HepG2 (cell line): ENCODE results near the gene CCDC126.

Experiments
- ATAD3A ChIP-seq: sonication (generic); formaldehyde crosslinking; IDR thresholded peaks from 2 replicates; pipeline ENCODE4 v1.4.0; 2020; ENCODE audit warnings: missing genetic modification reagents
- CTCF ChIP-seq: sonication (generic); formaldehyde crosslinking; IDR thresholded peaks from 2 replicates; pipeline ENCODE4 v1.5.0; 2020; ENCODE audit warnings: mild to moderate bottlenecking, missing genetic modification reagents, moderate library complexity
- POGK ChIP-seq: sonication (generic); formaldehyde crosslinking; conservative IDR thresholded peaks from 2 replicates; pipeline ENCODE4 v1.8.0; 2022; ENCODE audit warnings: mild to moderate bottlenecking, moderate library complexity, missing genetic modification reagents
- SALL2 ChIP-seq: sonication (generic); formaldehyde crosslinking; IDR thresholded peaks from 2 replicates; pipeline ENCODE4 v1.8.1; 2023; ENCODE audit warnings: mild to moderate bottlenecking, missing genetic modification reagents, inconsistent platforms
- USF2 ChIP-seq, 2 experiments: sonication (generic) in 1 of 2; formaldehyde crosslinking in 1 of 2; IDR thresholded peaks; 2 replicates each; pipeline versions ENCODE4 v1.5.1 to v1.6.1; 2011 to 2020; ENCODE audit warnings: borderline replicate concordance in 1 of 2, low read depth in 1 of 2, low read length in 1 of 2, mild to moderate bottlenecking in 1 of 2, missing genetic modification reagents in 1 of 2, moderate library complexity in 1 of 2
- ZNF281 ChIP-seq: sonication (generic); formaldehyde crosslinking; IDR thresholded peaks from 2 replicates; pipeline ENCODE4 v1.4.0; 2020; ENCODE audit warnings: missing genetic modification reagents, borderline replicate concordance
- ZSCAN31 ChIP-seq: sonication (generic); formaldehyde crosslinking; IDR thresholded peaks from 2 replicates; pipeline ENCODE4 v1.5.0; 2020; ENCODE audit warnings: low read depth, mild to moderate bottlenecking, missing genetic modification reagents

- TF ChIP-seq CTCF (no peak), USF2 (IDR thresholded peaks at IDR 0.05; ENCODE audit: low read depth, low read length) (no peak), USF2 (CRISPR knock-in tag; IDR thresholded peaks at IDR 0.05; ENCODE audit: borderline replicate concordance) (no peak), ZSCAN31 (CRISPR knock-in tag) (no peak), SALL2 (CRISPR knock-in tag) (no peak), ZNF281 (CRISPR knock-in tag) (no peak), POGK (CRISPR knock-in tag) (no peak), ATAD3A (CRISPR knock-in tag) (no peak)
These were observed 65.8 kb downstream of the CCDC126 start for GRCh38 chr7:23662984-23663313.
